Testis (tissue), 2 donors: ENCODE results near the gene MAP4.

ENCODE experiments used
- CTCF ChIP-seq, 3 experiments: fragments of 450-650 bp in 2 of 3; fragments of 200-600 bp in 1 of 3; sonication (generic) in 1 of 3; IDR thresholded peaks; one replicate each; pipeline ENCODE4 v1.5.1; 2016 to 2019; ENCODE audit warnings: antibody characterized with exemption in 3 of 3, mild to moderate bottlenecking in 2 of 3, moderate library complexity in 1 of 3
- POLR2A ChIP-seq: fragments of 450-650 bp; IDR thresholded peaks from one replicate; pipeline ENCODE4 v1.6.1; 2017; ENCODE audit warnings: antibody characterized with exemption, mild to moderate bottlenecking, moderate library complexity

DNA sequence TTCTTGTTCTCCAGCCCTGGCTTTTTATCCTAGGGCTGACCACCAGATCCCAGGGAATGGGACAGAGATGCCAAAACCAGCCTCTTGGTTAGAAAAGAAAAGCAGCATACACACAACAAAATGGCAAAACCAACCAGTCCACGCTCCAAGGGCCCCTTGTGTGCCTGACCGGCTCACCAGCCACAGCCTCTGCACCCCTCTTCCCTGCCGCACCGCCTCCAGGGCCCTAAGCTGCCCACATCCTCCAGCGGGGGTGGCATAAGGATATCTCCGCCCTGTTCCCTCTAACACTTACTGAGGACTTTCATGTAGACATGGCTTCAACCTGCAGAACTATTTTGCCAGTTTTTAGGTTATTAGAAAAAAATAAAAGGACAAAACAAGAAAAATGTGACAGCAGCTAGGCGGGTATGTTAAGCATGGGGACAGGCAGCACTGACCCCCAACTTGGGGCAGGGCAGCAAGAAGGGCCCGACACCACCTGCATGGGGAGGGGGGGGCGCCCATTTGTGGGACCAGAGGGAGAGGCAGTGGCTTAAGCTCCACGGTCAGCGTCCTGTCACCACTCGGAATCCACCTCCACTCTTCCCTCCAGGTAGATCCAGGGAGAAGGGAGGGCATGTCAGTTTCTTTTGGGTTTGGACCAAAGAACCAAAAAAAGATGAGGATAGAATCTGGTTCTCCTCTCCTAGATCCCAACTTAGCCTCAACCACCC, 164.2 kb downstream of the MAP4 start:
- no peak for TF ChIP-seq CTCF (IDR thresholded peaks at IDR 0.05)
- TF ChIP-seq POLR2A, result no peak
